Hepatocyte (in vitro differentiated cells): ENCODE results near the gene UBR2.

Experiments used
- CTCF ChIP-seq: fragments of 200-600 bp; sonication (generic); IDR thresholded peaks from 2 replicates; pipeline ENCODE4 v1.5.1; 2016; ENCODE audit warnings: antibody characterized with exemption, mild to moderate bottlenecking; ENCODE audit not compliant: poor library complexity
- EZH2 ChIP-seq: fragments of 200-600 bp; sonication (generic); IDR thresholded peaks from 2 replicates; pipeline ENCODE4 v1.6.1; 2016; ENCODE audit warnings: antibody characterized with exemption, mild to moderate bottlenecking, borderline replicate concordance

- TF ChIP-seq EZH2 (no peak), CTCF (no peak)
Measured at GRCh38 chr6:42697268-42697655, 133.4 kb downstream of the UBR2 start.
